Mucosa of stomach (tissue), 1 donor: ENCODE data around the gene RIPPLY2.

Source experiments
- H3K27me3 ChIP-seq: one replicate; pipeline ENCODE4 v1.7.0; 2013; ENCODE audit warnings: mild to moderate bottlenecking, low read length; ENCODE audit not compliant: control insufficient read depth, insufficient read depth
- H3K36me3 ChIP-seq: one replicate; pipeline ENCODE4 v1.7.0; 2013; ENCODE audit warnings: low read length; ENCODE audit not compliant: control insufficient read depth, insufficient read depth
- H3K4me1 ChIP-seq: one replicate; pipeline ENCODE4 v1.7.0; 2013; ENCODE audit warnings: mild to moderate bottlenecking, low read length; ENCODE audit not compliant: control insufficient read depth, insufficient read depth
- H3K4me3 ChIP-seq: one replicate; pipeline ENCODE4 v1.7.0; 2013; ENCODE audit warnings: low read length
- H3K9ac ChIP-seq: one replicate; pipeline ENCODE4 v1.7.0; 2013; ENCODE audit warnings: mild to moderate bottlenecking, low read length, moderate library complexity
- H3K9me3 ChIP-seq: one replicate; pipeline ENCODE4 v1.7.0; 2013; ENCODE audit warnings: mild to moderate bottlenecking, low read length, moderate library complexity; ENCODE audit not compliant: control insufficient read depth
- donor health status: Pancreatic carcinoma.

Gene RIPPLY2

GRCh38 chr6:83844170-83844569 is 9.0 kb upstream of the RIPPLY2 start:
- Histone ChIP-seq H3K9me3 (no peaks in the 10 kb centered on the region), H3K4me3 (no peak overlapping the region), H3K9ac (no peak overlapping the region), H3K27me3 (no peaks in the 10 kb centered on the region), H3K4me1 (no peaks in the 10 kb centered on the region), H3K36me3 (no peaks in the 10 kb centered on the region)

DNA sequence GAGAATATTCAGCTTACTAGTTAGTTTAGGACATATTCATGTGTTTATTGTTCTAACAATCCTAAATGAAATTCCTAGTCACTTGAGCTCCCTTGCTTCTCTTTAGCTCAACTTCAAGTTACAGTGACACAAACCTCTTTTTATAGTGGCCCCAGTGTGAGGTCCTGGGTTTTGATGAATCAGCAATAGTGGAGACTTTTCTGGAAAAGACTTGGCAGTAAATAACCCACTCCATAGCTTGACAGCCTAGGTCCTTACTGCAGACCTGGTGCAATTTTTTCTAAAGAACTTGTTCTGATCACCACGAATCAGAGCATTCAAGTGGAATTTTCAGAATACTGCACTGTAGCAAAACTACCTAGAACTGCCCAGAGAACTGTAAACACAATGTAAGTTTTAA is 6.9 kb upstream of the RIPPLY2 start:
- Histone ChIP-seq H3K4me3 (no peak overlapping the region), H3K27me3 (no peaks in the 10 kb centered on the region), H3K36me3 (no peaks in the 10 kb centered on the region), H3K9me3 (no peaks in the 10 kb centered on the region), H3K4me1 (no peaks in the 10 kb centered on the region), H3K9ac (no peak overlapping the region)

DNA sequence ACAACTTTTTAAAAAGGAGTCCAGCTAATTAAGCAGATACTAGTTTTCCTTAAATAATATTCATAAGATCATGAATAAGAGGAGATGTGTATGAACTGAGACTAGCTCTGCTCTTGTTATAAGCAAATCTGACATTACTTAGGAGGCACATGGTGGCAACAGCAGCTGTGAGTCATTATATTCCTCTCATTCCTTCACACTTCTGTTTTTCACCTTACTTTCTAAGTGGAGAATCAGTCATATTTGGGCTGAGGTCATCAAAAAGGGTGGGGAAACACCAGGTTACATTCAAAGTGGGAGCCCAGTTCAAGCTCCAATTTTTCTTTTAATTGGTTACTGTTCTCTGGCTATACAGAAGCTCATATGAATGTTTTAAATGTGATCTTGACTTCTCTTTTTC is 6.0 kb upstream of the RIPPLY2 start:
- Histone ChIP-seq H3K4me1 (no peaks in the 10 kb centered on the region), H3K9me3 (no peaks in the 10 kb centered on the region)

GRCh38 chr6:83849127-83849526 is 4.0 kb upstream of the RIPPLY2 start:
- Histone ChIP-seq H3K9me3 (no peaks in the 10 kb centered on the region), H3K36me3 (no peaks in the 10 kb centered on the region), H3K4me1 (no peaks in the 10 kb centered on the region), H3K9ac (no peak overlapping the region), H3K27me3 (peaks cover 18% of the 10 kb centered on the region), H3K4me3 (no peak overlapping the region)

More for the DNA sequence above, 6.0 kb upstream of the RIPPLY2 start:
- Histone ChIP-seq H3K4me3 (no peak overlapping the region), H3K9ac (no peak overlapping the region), H3K27me3 (no peaks in the 10 kb centered on the region), H3K36me3 (no peaks in the 10 kb centered on the region)

DNA sequence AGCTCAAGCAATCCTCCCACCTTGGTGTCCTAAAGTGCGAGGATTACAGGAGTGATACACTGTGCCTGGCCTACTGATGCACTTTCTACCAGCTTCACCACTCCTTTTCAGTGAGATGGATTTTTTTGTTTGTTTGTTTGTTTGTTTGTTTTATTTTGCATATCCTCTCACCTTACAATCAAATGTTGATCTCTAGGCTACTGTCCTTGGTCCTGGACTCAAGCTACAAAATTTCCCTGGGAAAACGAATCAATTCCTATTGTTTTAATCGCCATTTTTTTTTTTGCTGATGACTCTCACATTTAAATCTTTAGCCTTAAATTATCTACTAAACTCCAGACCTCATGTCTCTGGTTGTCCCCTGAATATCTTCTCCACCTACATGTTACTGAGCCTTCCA is 3.5 kb upstream of the RIPPLY2 start:
- Histone ChIP-seq H3K27me3 (peaks cover 23% of the 10 kb centered on the region), H3K9ac (no peak overlapping the region), H3K4me1 (no peaks in the 10 kb centered on the region), H3K36me3 (no peaks in the 10 kb centered on the region), H3K4me3 (no peak overlapping the region), H3K9me3 (no peaks in the 10 kb centered on the region)

GRCh38 chr6:83852528-83853177 is 507 bp upstream of the RIPPLY2 start:
- Histone ChIP-seq H3K4me3 (peak overlapping the region; percentile 10), H3K4me1 (no peaks in the 10 kb centered on the region), H3K36me3 (no peaks in the 10 kb centered on the region), H3K9ac (no peak overlapping the region), H3K9me3 (no peaks in the 10 kb centered on the region), H3K27me3 (peaks cover 28% of the 10 kb centered on the region)

DNA sequence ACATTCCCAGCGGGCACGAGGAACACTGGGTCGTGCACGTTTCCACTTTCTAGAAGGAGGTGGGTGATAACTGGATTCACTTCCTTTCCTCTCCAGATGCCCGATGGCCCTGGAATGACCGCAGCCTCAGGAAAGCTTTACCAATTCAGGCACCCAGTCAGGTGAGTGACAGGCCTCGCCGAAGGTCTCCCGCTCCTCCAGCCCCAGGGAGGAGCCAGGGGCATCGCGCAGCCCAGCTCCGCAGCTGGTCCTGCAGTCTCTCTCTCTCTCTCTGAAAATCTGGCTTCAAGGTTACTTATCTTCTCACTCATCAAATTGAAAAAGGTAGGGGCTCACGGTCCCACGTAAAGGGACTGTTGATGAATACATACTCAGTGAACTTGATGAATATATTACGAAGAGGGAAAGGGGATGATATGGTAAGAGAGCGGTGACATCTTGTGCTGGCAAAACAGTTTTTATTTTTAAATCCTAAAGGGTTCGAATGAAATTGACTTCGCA is 891 bp downstream of the RIPPLY2 start:
- Histone ChIP-seq H3K36me3 (no peaks in the 10 kb centered on the region), H3K27me3 (peaks cover 28% of the 10 kb centered on the region), H3K4me3 (peak overlapping the region; percentile 31), H3K4me1 (peaks cover 2% of the 10 kb centered on the region), H3K9me3 (no peaks in the 10 kb centered on the region), H3K9ac (no peak overlapping the region)

DNA sequence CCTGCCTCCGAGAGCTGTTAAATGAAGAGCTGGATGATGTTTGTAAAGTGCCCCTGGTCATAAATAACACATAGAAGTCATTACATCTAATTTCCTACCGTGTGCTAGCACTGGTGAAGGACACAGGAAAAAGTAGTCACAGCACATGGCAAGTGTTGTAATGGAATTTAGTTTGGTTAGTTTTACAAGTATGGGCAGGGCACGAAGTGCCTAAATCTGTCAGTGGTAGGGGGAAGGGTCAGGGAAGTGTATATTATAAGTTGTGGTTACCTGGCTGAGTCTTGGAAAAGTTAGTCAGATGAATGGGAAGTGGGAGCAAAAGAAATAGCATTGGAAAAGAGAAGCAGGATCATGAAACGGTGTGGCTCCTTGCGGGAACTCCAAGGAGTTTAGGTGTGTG is 1.6 kb downstream of the RIPPLY2 start:
- Histone ChIP-seq H3K4me3 (no peak overlapping the region), H3K4me1 (peaks cover 3% of the 10 kb centered on the region), H3K36me3 (no peaks in the 10 kb centered on the region), H3K27me3 (peaks cover 28% of the 10 kb centered on the region), H3K9ac (no peak overlapping the region), H3K9me3 (no peaks in the 10 kb centered on the region)

GRCh38 chr6:83859410-83860358 is 6.5 kb downstream of the RIPPLY2 start, which contains the start of gene CYB5R4:
TSS of gene CYB5R4 (plus strand) at chr6:83859689. CDS start at chr6:83859783, 94 bp downstream.
- H3K9me3 ChIP-seq: no peaks in the 10 kb centered on the region
- H3K4me1 ChIP-seq: peaks cover 3% of the 10 kb centered on the region
- H3K27me3 ChIP-seq: peaks cover 4% of the 10 kb centered on the region
- no peaks in the 10 kb centered on the region for H3K36me3 ChIP-seq
- H3K9ac ChIP-seq: peak within 1 kb of the TSS; percentile 81
- peak within 1 kb of the TSS; percentile 57 for H3K4me3 ChIP-seq

GRCh38 chr6:83860359-83860755 is 7.2 kb downstream of the RIPPLY2 start:
- H3K9me3 ChIP-seq: no peaks in the 10 kb centered on the region
- peaks cover 3% of the 10 kb centered on the region for H3K4me1 ChIP-seq
- peak overlapping the region; percentile 57 for H3K4me3 ChIP-seq
- H3K36me3 ChIP-seq: no peaks in the 10 kb centered on the region
- peak overlapping the region; percentile 81 for H3K9ac ChIP-seq
- no peaks in the 10 kb centered on the region for H3K27me3 ChIP-seq

DNA sequence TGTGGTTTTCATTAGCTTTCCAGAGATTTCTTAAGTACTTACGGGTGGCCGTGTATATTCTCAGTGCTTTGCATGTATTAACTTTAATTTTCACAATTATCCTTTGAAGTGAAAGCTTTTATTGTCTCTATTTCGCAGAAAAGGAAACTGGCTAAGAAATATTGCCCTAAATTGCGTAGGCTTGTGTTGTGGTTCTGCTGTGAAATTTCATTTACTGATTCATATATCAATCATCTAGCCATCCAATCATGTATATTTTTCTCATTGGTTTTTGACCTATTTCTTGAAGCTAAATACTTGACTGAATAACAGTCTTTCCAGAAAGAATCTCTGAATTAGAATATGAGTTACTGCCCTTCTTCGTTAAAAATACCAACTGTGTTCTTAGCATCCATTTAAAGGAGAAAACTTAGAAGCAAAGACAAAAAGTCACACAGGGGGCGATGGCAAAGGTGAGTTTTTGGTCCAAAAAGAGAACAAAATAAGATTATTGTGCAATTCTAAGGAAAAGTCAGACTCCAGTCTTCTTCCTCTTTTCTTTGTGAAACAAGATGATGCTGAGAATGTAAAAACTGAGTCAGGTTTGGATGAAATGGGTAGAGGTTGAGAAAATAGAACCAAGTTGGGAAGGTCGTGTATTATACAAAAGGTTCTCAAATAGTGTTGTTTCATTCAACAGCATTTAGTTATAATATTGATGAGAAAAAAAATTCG is 7.8 kb downstream of the RIPPLY2 start:
- H3K36me3 ChIP-seq: no peaks in the 10 kb centered on the region
- no peaks in the 10 kb centered on the region for H3K27me3 ChIP-seq
- peak overlapping the region; percentile 81 for H3K9ac ChIP-seq
- no peaks in the 10 kb centered on the region for H3K9me3 ChIP-seq
- H3K4me1 ChIP-seq: peaks cover 3% of the 10 kb centered on the region
- H3K4me3 ChIP-seq: no peak overlapping the region
